Testis (tissue), 3 donors: ENCODE data around the gene TTC39A. TPM values are rescaled to one million over a fixed set of nuclear protein-coding genes. Genes with fewer than 3 reads are reported as not detected.

Experiments
- DNase-seq: peaks from one replicate; pipeline ENCODE4 v3.0.0-alpha.2; 2019
- H3K27ac ChIP-seq, 2 donors: fragments of 200-600 bp; sonication (generic); one replicate each; pipeline ENCODE4 v1.5.1; 2019
- H3K27me3 ChIP-seq: fragments of 200-600 bp; sonication (generic); one replicate; pipeline ENCODE4 v1.5.1; 2019
- H3K36me3 ChIP-seq: fragments of 200-600 bp; sonication (generic); one replicate; pipeline ENCODE4 v1.5.1; 2017; ENCODE audit warnings: low read depth; ENCODE audit errors: missing control alignments
- H3K4me1 ChIP-seq: fragments of 200-600 bp; sonication (generic); one replicate; pipeline ENCODE4 v1.5.1; 2019
- H3K4me3 ChIP-seq, 2 donors: fragments of 200-600 bp; sonication (generic); one replicate each; pipeline ENCODE4 v1.5.1; 2017 to 2019
- H3K9me3 ChIP-seq: fragments of 200-600 bp; sonication (generic); one replicate; pipeline ENCODE4 v1.5.1; 2017
- CTCF ChIP-seq, 3 experiments: fragments of 450-650 bp in 2 of 3; fragments of 200-600 bp in 1 of 3; sonication (generic) in 1 of 3; IDR thresholded peaks; one replicate each; pipeline ENCODE4 v1.5.1; 2016 to 2019; ENCODE audit warnings: antibody characterized with exemption in 3 of 3, mild to moderate bottlenecking in 2 of 3, moderate library complexity in 1 of 3
- POLR2A ChIP-seq: fragments of 450-650 bp; IDR thresholded peaks from one replicate; pipeline ENCODE4 v1.6.1; 2017; ENCODE audit warnings: antibody characterized with exemption, mild to moderate bottlenecking, moderate library complexity
- WGBS, 2 donors: methylation state at CpG; one replicate each; pipeline ENCODE4 v1.1.5; 2018; 5-methylcytosine and 5-hydroxymethylcytosine counted together
- intact Hi-C: fragments of 100-400 bp; cut with DNase I; formaldehyde crosslinking; loops from one replicate; pipeline ENCODE4 v1.15.1; 2023; ENCODE audit warnings: low total_unique reads
- polyA plus RNA-seq: library from polyadenylated mRNA; stranded (reverse); fragments of 350-450 nt; fragmentation: Illumina TruSeq; extraction: RNeasy Lipid Tissue Mini Kit (QIAGEN cat#74804); gene quantifications from one replicate; pipeline ENCODE4 v1.2.3, GENCODE V29; 2014; ENCODE audit warnings: low read depth, low replicate concordance; ENCODE audit not compliant: insufficient read depth
- total RNA-seq, 2 donors: library from RNA; depleted of rRNA; stranded (reverse); fragments of >200 nt; gene quantifications; one replicate each; pipeline ENCODE4 v1.2.3, GENCODE V29; 2016

The TTC39A gene
- total and polyA plus RNA-seq, 3 donors from 2014 or later = 64.7 to 121 (median 120) TPM

- Histone ChIP-seq H3K27me3 (no peaks in the 10 kb centered on the region), H3K27ac (no peak overlapping the region), H3K4me3 (no peak overlapping the region), H3K4me1 (no peaks in the 10 kb centered on the region), H3K9me3 (no peaks in the 10 kb centered on the region), H3K36me3 (no peaks in the 10 kb centered on the region)
- TF ChIP-seq CTCF (IDR thresholded peaks at IDR 0.05) = no peak
- DNase-seq = no peak
- intact Hi-C loops = no loop called here
- WGBS, 2 donors = 85 to 88% methylated on average over 3 of the region's 3 CpGs
These were observed 15.4 kb downstream of the TTC39A start for GRCh38 chr1:51314974-51315373.

GRCh38 chr1:51313961-51314777 is 16.2 kb downstream of the TTC39A start:
- WGBS, 2 donors = 74 to 78% methylated on average over 10 to 12 of the region's 12 CpGs
- H3K9me3 ChIP-seq = no peaks in the 10 kb centered on the region
- H3K27me3 ChIP-seq = no peaks in the 10 kb centered on the region
- H3K27ac ChIP-seq = no peak overlapping the region
- no peak for TF ChIP-seq CTCF (IDR thresholded peaks at IDR 0.05)
- no peak for TF ChIP-seq POLR2A
- H3K36me3 ChIP-seq = no peaks in the 10 kb centered on the region
- intact Hi-C loops = no loop called here
- no peak for DNase-seq
- no peaks in the 10 kb centered on the region for H3K4me1 ChIP-seq
- H3K4me3 ChIP-seq = no peak overlapping the region

GRCh38 chr1:51313268-51313852 is 17.0 kb downstream of the TTC39A start:
- no peaks in the 10 kb centered on the region for H3K27me3 ChIP-seq
- H3K36me3 ChIP-seq = no peaks in the 10 kb centered on the region
- no peaks in the 10 kb centered on the region for H3K9me3 ChIP-seq
- WGBS, 2 donors = 88 to 96% methylated on average over 5 of the region's 5 CpGs
- no peak for DNase-seq
- peak in 2 of 3 experiments; percentile 10 to 25 for TF ChIP-seq CTCF (IDR thresholded peaks at IDR 0.05)
- TF ChIP-seq POLR2A = no peak
- H3K27ac ChIP-seq = no peak overlapping the region
- H3K4me3 ChIP-seq = no peak overlapping the region
- intact Hi-C loops = no loop called here
- H3K4me1 ChIP-seq = no peaks in the 10 kb centered on the region

- TF ChIP-seq POLR2A (no peak), CTCF (IDR thresholded peaks at IDR 0.05) (no peak)
- Histone ChIP-seq H3K4me3 (no peak overlapping the region), H3K27me3 (no peaks in the 10 kb centered on the region), H3K4me1 (no peaks in the 10 kb centered on the region), H3K36me3 (no peaks in the 10 kb centered on the region), H3K27ac (no peak overlapping the region), H3K9me3 (no peaks in the 10 kb centered on the region)
- no peak for DNase-seq
- 77 to 100% methylated on average over 3 to 4 of the region's 4 CpGs for WGBS, 2 donors
- intact Hi-C loops = no loop called here
These were observed 17.6 kb downstream of the TTC39A start for GRCh38 chr1:51312718-51313117.
